Tibial artery (tissue), 4 donors: ENCODE results near the gene S100PBP.

ENCODE experiments used
- DNase-seq, 2 donors: peaks; one replicate each; pipeline ENCODE4 v3.0.0-alpha.2; 2019
- H3K27ac ChIP-seq, 2 donors: fragments of 200-600 bp; sonication (generic) in 1 of 2; 1 replicate in 1 of 2; 2 replicates in 1 of 2; pipeline ENCODE4 v1.5.1; 2018 to 2019; ENCODE audit warnings: mild to moderate bottlenecking in 1 of 2
- H3K27me3 ChIP-seq, 2 donors: fragments of 200-600 bp; sonication (generic) in 1 of 2; one replicate each; pipeline versions ENCODE4 v1.5.1 to v1.6.0; 2016 to 2019
- H3K36me3 ChIP-seq, 3 donors: fragments of 200-600 bp; sonication (generic) in 2 of 3; one replicate each; pipeline ENCODE4 v1.5.1; 2016 to 2019; ENCODE audit warnings: mild to moderate bottlenecking in 2 of 3
- H3K4me1 ChIP-seq, 4 donors: fragments of 200-600 bp; sonication (generic) in 2 of 4; 1 replicate in 3 of 4; 2 replicates in 1 of 4; pipeline ENCODE4 v1.5.1; 2016 to 2019
- H3K4me3 ChIP-seq, 2 donors: fragments of 200-600 bp; sonication (generic) in 1 of 2; 1 replicate in 1 of 2; 2 replicates in 1 of 2; pipeline ENCODE4 v1.5.1; 2018 to 2019; ENCODE audit warnings: mild to moderate bottlenecking in 2 of 2
- H3K9me3 ChIP-seq, 3 donors: fragments of 200-600 bp; sonication (generic) in 1 of 3; one replicate each; pipeline ENCODE4 v1.5.1; 2016 to 2019
- CTCF ChIP-seq, 2 experiments: fragments of 200-600 bp in 1 of 2; fragments of 450-650 bp in 1 of 2; IDR thresholded peaks; one replicate each; pipeline ENCODE4 v1.5.1; 2017 to 2019; ENCODE audit warnings: antibody characterized with exemption in 2 of 2, mild to moderate bottlenecking in 1 of 2, moderate library complexity in 1 of 2
- intact Hi-C: fragments of 100-400 bp; cut with DNase I; formaldehyde crosslinking; loops from one replicate; pipeline ENCODE4 v1.15.0; 2023; ENCODE audit warnings: low total_unique reads

S100PBP gene

GRCh38 chr1:32873484-32873883, 56.0 kb downstream of the S100PBP start:
- no peak overlapping the region for H3K4me3 ChIP-seq
- peaks cover 0 to 19% of the 10 kb centered on the region in 2 donors for H3K27me3 ChIP-seq
- no peak overlapping the region for H3K27ac ChIP-seq
- peak; percentile 5 to 47 for DNase-seq
- no peak for TF ChIP-seq CTCF (IDR thresholded peaks at IDR 0.05)
- no peaks in the 10 kb centered on the region for H3K9me3 ChIP-seq
- H3K4me1 ChIP-seq: peaks cover 0 to 47% (median 33%) of the 10 kb centered on the region in 4 donors
- intact Hi-C loops: loop anchor here (5.0 kb wide), 2 partner anchors 46 to 161 kb away; no protein-coding TSS in a partner anchor
- no peaks in the 10 kb centered on the region for H3K36me3 ChIP-seq

DNA sequence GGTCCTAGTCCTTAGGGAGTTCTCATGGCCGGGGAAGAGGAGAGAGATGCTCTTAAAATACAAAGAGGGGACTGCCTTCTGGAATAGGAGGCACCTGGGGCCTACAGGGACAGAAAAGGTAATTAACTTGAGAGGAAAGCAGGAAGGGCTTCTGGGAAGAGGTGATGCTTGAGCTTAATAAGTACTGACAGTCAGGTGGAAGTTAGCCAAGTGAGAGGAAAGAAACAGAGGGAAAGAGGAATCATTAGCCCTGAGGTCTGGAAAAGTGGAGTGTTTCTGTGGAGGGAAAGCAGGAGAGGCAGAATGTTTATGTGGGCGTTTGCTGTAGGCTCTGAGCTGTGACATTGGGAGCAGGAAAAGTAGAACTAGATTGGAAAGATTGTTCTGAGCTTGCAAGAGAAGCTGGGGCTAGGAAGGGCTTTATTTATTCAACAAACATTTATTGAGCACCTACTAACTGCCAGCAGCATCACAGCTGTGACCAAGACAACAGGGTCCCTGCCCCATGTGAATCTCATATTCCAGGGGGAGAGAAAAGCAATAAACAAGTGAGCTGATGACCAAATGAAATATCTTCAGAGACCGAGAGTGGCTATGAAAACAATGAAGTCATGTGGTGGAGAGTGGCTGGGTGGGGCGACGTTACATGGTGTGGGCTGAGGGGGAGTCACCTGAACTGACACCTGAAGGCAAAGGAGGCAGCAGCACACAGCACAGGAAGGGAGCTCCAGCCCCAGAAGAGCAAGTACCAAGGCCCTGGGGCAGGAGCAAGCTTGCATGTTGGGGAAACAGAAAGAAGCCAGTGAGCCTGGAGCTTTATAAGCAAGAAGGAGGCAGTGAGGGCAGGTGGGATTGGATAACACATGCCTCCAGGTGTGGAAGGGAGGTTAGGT, 57.7 kb downstream of the S100PBP start:
- H3K4me3 ChIP-seq: no peak overlapping the region
- no peak overlapping the region for H3K27ac ChIP-seq
- H3K27me3 ChIP-seq: peaks cover 0 to 19% of the 10 kb centered on the region in 2 donors
- H3K4me1 ChIP-seq: peaks cover 0 to 44% (median 29%) of the 10 kb centered on the region in 4 donors
- no peaks in the 10 kb centered on the region for H3K9me3 ChIP-seq
- DNase-seq: peak in 1 of 2 donors; percentile 42
- H3K36me3 ChIP-seq: no peaks in the 10 kb centered on the region
- intact Hi-C loops: loop anchor here (5.0 kb wide), 2 partner anchors 48 to 163 kb away; no protein-coding TSS in a partner anchor
- TF ChIP-seq CTCF (IDR thresholded peaks at IDR 0.05): no peak

DNA sequence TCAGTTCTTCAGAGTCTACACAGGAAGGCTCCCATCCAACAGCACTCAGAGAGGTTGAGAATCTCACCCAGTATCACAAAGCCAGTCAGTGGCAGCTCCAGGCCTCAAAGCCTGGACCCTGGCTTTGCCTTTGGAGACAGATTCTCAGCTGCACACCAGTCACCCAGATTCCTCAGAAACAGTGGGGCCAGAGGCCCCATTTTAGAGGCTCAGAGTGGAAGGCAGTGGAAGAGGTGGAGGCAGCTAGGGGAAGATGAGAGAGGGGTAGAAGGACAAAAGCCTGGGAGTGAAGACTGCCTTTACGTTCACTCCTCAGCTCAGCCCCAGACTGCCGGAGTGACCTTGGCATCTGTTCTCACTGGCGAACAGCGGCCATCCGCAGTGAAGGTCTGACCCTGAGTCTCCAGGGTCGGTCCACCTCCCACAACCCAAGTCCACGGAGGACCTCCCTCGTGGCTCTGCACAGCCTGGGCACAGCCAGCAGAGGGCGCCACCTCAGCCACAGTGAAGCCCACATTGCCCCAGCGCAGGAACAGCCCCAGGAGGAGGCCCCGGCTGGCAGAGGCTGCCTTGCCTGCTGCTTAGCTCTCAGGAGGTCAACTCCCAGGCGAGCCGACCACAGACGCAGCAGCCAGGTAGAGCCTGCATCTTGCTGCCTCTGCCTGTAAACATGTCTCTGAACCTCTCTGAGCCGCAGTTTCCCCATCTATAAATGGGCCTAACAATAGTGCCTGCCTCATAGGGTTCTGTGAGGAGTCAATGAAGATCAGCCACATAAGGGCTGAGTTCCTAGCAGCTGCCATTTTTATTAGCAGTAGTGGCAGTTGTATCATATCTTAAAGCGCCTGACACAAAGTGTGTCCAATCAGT, 59.1 kb downstream of the S100PBP start:
- Histone ChIP-seq H3K4me3 (no peak overlapping the region), H3K27ac (no peak overlapping the region), H3K36me3 (no peaks in the 10 kb centered on the region), H3K27me3 (peaks cover 0 to 19% of the 10 kb centered on the region in 2 donors), H3K4me1 (peaks cover 0 to 38% (median 26%) of the 10 kb centered on the region in 4 donors), H3K9me3 (no peaks in the 10 kb centered on the region)
- TF ChIP-seq CTCF (IDR thresholded peaks at IDR 0.05): peak; percentile 60 to 75
- DNase-seq: peak in 1 of 2 donors; percentile 69
- intact Hi-C loops: no loop called here

GRCh38 chr1:32877211-32878110, 60.0 kb downstream of the S100PBP start:
- Histone ChIP-seq H3K27me3 (peaks cover 0 to 19% of the 10 kb centered on the region in 2 donors), H3K9me3 (no peaks in the 10 kb centered on the region), H3K36me3 (no peaks in the 10 kb centered on the region), H3K4me3 (no peak overlapping the region), H3K4me1 (peaks cover 0 to 38% (median 28%) of the 10 kb centered on the region in 4 donors), H3K27ac (no peak overlapping the region)
- intact Hi-C loops: no loop called here
- TF ChIP-seq CTCF (IDR thresholded peaks at IDR 0.05): no peak
- DNase-seq: peak in 1 of 2 donors; percentile 41

DNA sequence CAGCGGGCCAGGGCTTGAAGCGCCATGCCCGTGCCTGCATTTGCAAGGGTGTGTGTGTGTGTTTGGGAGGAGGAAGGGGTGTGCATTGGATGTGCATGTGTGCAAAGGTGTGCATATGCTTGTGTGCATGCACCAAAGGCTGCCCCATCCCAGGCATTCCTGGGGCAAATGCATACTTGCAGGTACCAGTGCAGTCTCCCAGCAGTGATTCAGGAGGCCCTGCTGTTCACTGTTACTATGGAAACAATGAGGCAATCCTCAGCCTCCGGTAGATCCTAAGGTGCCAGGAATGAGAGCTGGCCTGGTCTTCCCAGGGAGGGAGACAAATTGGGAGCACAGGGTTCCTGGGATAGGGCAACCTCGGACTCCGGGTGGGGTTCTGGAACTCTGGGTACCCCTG, 60.7 kb downstream of the S100PBP start:
- no peak overlapping the region for H3K4me3 ChIP-seq
- H3K9me3 ChIP-seq: no peaks in the 10 kb centered on the region
- TF ChIP-seq CTCF (IDR thresholded peaks at IDR 0.05): no peak
- peaks cover 0 to 19% of the 10 kb centered on the region in 2 donors for H3K27me3 ChIP-seq
- intact Hi-C loops: no loop called here
- no peak overlapping the region for H3K27ac ChIP-seq
- peak in 1 of 2 donors; percentile 44 for DNase-seq
- no peaks in the 10 kb centered on the region for H3K36me3 ChIP-seq
- H3K4me1 ChIP-seq: peaks cover 0 to 34% (median 26%) of the 10 kb centered on the region in 4 donors
